Upper lobe of right lung (tissue), 1 donor: ENCODE measurements around the gene ATP12A. TPM values are rescaled to one million over a fixed set of nuclear protein-coding genes. Genes with fewer than 3 reads are reported as not detected.
A peak's percentile ranks its signal among the peaks of the same experiment; 100 is the strongest.

Experiments used
- ATAC-seq: fragments of 200-7000 bp; cut with Tn5 transposase; one replicate; pipeline ENCODE4 v1.9.1; 2020; ENCODE audit warnings: mild to moderate bottlenecking, moderate library complexity
- DNase-seq: peaks from one replicate; pipeline ENCODE4 v3.0.0-alpha.2; 2020
- H3K27ac ChIP-seq: fragments of 200-600 bp; one replicate; pipeline ENCODE4 v1.8.0; 2022
- H3K27me3 ChIP-seq: fragments of 200-600 bp; one replicate; pipeline ENCODE4 v1.8.0; 2022; ENCODE audit warnings: mild to moderate bottlenecking
- H3K36me3 ChIP-seq: fragments of 200-600 bp; one replicate; pipeline ENCODE4 v1.8.0; 2022
- H3K4me1 ChIP-seq: fragments of 200-600 bp; one replicate; pipeline ENCODE4 v1.8.0; 2022
- H3K4me3 ChIP-seq: fragments of 200-600 bp; one replicate; pipeline ENCODE4 v1.8.0; 2022; ENCODE audit warnings: mild to moderate bottlenecking
- H3K9me3 ChIP-seq: fragments of 200-600 bp; one replicate; pipeline ENCODE4 v1.8.0; 2022
- intact Hi-C: fragments of 100-400 bp; cut with DNase I; formaldehyde crosslinking; loops from one replicate; pipeline ENCODE4 v1.11.0; 2022
- total RNA-seq: library from RNA; stranded (reverse); fragmentation: NEBNext Ultra II Directional; extraction: Animal tissue kit (Norgen Biotek cat#: 25700); gene quantifications from one replicate; pipeline ENCODE4 v1.2.1, GENCODE V29; 2021
- TF ChIP-seq, protein P1 (sequence below): fragments of 200-600 bp; IDR thresholded peaks from one replicate; pipeline ENCODE4 v1.8.0; 2022; ENCODE audit warnings: antibody characterized with exemption
- donor health status: DM: no; HTN: yes; CAD: no; lungs with severe emphysema.

ATP12A gene
- total RNA-seq, 1 donor from 2014 or later: not detected

DNA sequence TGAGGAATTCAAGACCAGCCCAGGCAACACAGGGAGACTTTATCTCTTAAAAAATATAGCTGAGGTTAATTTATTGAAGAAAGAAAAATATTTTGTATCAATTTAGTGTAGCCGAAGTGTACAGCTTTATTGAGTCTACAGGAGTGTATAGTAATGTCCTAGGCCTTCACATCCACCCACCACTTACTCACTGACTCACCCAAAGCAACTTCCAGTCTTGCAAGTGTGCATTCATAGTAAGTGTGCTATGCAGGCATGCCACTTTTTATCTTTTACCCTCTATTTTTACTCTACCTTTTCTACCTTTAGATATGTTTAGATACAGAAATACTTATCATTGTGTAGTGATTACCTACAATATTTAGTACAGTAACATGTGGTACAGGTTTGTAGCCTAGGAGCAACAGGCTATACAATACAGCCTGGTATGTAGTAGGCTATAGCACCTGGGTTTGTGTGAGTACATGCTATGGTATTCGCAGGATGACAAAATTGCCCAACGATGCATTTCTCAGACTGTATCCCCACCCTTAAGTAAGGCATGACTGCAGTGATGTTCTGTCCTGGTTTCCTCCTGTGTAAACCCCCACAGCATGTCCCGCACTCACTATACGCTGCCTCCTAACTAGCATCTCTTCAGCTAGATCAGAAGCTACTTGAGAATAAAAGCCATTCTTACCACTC lies 15.3 kb upstream of the ATP12A start:
- Histone ChIP-seq H3K36me3 (no peaks in the 10 kb centered on the region), H3K4me3 (no peak overlapping the region), H3K27me3 (no peaks in the 10 kb centered on the region), H3K9me3 (no peaks in the 10 kb centered on the region), H3K4me1 (no peaks in the 10 kb centered on the region), H3K27ac (no peak overlapping the region)
- DNase-seq: no peak
- ATAC-seq: no peak
- TF ChIP-seq, protein P1, sequence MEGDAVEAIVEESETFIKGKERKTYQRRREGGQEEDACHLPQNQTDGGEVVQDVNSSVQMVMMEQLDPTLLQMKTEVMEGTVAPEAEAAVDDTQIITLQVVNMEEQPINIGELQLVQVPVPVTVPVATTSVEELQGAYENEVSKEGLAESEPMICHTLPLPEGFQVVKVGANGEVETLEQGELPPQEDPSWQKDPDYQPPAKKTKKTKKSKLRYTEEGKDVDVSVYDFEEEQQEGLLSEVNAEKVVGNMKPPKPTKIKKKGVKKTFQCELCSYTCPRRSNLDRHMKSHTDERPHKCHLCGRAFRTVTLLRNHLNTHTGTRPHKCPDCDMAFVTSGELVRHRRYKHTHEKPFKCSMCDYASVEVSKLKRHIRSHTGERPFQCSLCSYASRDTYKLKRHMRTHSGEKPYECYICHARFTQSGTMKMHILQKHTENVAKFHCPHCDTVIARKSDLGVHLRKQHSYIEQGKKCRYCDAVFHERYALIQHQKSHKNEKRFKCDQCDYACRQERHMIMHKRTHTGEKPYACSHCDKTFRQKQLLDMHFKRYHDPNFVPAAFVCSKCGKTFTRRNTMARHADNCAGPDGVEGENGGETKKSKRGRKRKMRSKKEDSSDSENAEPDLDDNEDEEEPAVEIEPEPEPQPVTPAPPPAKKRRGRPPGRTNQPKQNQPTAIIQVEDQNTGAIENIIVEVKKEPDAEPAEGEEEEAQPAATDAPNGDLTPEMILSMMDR: no peak
- intact Hi-C loops: no loop called here

DNA sequence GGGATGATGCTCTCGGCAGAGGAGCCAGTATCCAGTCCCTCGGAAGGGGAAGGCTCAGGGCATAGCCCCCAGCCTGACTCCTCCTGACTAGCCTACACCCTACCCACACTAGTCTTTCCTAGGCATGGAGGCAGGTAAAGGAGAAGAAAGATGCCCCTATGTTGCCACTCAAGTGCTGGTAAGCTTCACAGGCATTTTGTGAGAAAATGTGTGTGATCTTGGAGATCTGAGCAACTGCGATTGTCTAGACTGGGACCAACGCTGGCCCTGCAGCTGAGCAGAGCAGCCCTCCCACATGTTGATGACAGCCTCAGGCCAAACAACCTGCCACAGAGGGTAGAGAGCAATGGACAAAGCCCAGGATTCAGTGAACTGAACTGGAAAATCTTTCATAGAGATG lies 11.7 kb upstream of the ATP12A start:
- H3K9me3 ChIP-seq: no peaks in the 10 kb centered on the region
- intact Hi-C loops: no loop called here
- H3K4me3 ChIP-seq: no peak overlapping the region
- peaks cover 12% of the 10 kb centered on the region for H3K4me1 ChIP-seq
- ATAC-seq (no peak), DNase-seq (no peak)
- no peaks in the 10 kb centered on the region for H3K27me3 ChIP-seq
- H3K27ac ChIP-seq: no peak overlapping the region
- no peaks in the 10 kb centered on the region for H3K36me3 ChIP-seq
- TF ChIP-seq, protein P1: no peak

DNA sequence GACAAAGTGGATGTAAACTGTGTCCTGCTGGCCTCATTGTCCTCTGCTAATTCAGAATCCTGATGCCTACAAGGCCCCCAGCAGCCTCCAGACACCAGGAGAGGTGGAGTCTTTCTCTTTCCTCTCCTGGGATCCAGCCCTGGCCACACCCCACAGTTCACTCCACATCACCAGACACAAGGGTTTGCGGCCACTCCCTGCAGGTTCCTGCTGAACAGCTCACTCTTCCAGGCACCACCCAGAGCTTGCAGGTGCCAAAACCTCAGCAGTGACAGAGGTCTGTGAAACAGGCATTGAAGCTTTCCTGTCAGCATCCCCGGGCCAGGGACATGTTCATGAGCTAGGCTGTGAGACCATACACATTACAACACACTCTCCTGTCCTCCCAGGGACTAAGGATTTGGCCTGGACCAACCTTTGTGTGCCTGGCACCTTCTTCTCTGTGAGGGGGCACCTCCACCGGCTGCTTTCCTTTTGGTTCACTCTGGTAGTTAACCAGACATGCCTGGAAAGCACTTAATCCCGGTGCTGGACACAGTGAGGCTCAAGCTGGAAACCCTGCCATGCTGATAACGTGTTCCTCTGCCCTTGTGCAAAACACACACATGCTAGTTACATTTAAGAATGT lies 11.1 kb upstream of the ATP12A start:
- no peaks in the 10 kb centered on the region for H3K9me3 ChIP-seq
- no peak for DNase-seq
- H3K27ac ChIP-seq: no peak overlapping the region
- no peak overlapping the region for H3K4me3 ChIP-seq
- intact Hi-C loops: no loop called here
- no peaks in the 10 kb centered on the region for H3K36me3 ChIP-seq
- H3K27me3 ChIP-seq: no peaks in the 10 kb centered on the region
- peaks cover 12% of the 10 kb centered on the region for H3K4me1 ChIP-seq
- ATAC-seq: peak; percentile 68
- TF ChIP-seq, protein P1: no peak

DNA sequence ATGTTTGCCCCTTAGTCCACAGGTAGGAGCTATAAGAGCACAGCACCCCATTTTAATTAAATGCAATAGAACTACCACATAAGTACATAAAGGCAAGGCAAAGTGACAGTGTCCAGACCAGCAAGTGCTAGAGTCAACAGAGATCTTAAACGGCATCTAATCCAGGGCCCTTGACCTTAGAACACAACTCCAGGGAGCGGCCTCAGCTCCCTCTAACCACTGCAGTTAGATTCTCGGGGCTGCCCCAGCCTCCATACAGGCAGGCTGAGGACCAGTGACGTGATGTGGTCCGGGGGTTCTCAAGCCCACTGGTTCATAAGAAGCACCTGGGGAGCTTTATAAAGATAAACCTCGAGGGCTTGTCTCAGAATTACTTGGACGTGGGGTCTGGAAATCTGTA lies 10.0 kb upstream of the ATP12A start:
- intact Hi-C loops: no loop called here
- no peak for DNase-seq
- TF ChIP-seq, protein P1: no peak
- Histone ChIP-seq H3K36me3 (no peaks in the 10 kb centered on the region), H3K27me3 (no peaks in the 10 kb centered on the region), H3K4me1 (peaks cover 12% of the 10 kb centered on the region), H3K9me3 (no peaks in the 10 kb centered on the region), H3K4me3 (no peak overlapping the region), H3K27ac (no peak overlapping the region)
- peak; percentile 49 for ATAC-seq

DNA sequence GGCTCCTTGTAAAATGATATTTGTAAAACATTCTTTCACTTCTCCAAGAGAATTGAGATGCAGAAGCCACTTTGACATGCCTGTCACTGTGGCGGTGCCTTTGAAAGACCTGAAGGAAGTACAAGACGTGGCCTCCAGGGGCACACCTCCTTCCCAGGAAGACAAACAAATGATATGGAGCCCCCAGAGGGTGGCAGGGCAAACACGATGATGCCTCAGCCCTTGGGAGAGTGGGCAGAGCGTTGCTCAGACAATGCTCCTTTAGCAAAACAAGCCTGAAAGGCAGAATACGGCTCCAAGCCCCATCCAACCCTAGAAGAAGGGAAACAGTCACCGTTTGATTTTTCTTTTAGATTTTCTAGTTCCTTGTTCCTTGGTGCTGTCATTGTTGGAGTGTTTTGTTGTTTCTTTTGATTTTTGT lies 9.2 kb upstream of the ATP12A start:
- no peak overlapping the region for H3K4me3 ChIP-seq
- intact Hi-C loops: no loop called here
- ATAC-seq (no peak), DNase-seq (no peak)
- H3K27ac ChIP-seq: no peak overlapping the region
- no peaks in the 10 kb centered on the region for H3K9me3 ChIP-seq
- no peaks in the 10 kb centered on the region for H3K36me3 ChIP-seq
- TF ChIP-seq, protein P1: no peak
- no peaks in the 10 kb centered on the region for H3K27me3 ChIP-seq
- H3K4me1 ChIP-seq: peaks cover 12% of the 10 kb centered on the region
